ENCODE results near the gene BEST4.

- TF ChIP-seq CTCF (IDR thresholded peaks at IDR 0.05; ENCODE audit: control extremely low read depth in 1 of 3, insufficient read depth in 1 of 3, low read depth in 1 of 3, low read length in 3 of 3): no peak
- TF ChIP-seq SP1 (IDR thresholded peaks at IDR 0.05; ENCODE audit: low read depth, low read length): no peak
Observed at GRCh38 chr1:44798481-44799365, 10.8 kb upstream of the BEST4 start.
